ENCODE data around the gene GPRIN1. TPM values are rescaled to one million over a fixed set of nuclear protein-coding genes. Genes with fewer than 3 reads are reported as not detected.
"Not testable (repeated sequence)": the region's sequence is repeated elsewhere in the genome, so short reads cannot be mapped to it uniquely, and the experiment has no call there.

The GPRIN1 gene
- total and polyA plus RNA-seq, 3 donors from 2014 or later, result 2.5 to 8.4 (median 5.7) TPM

GRCh38 chr5:176594554-176594953, 15.4 kb downstream of the GPRIN1 start:
- Histone ChIP-seq H3K4me3 (no peak overlapping the region), H3K27me3 (no peaks in the 10 kb centered on the region), H3K9me3 (no peaks in the 10 kb centered on the region), H3K36me3 (ENCODE audit: low read depth, missing control alignments) (no peaks in the 10 kb centered on the region), H3K4me1 (no peaks in the 10 kb centered on the region), H3K27ac (no peak overlapping the region)
- no peak for TF ChIP-seq POLR2A (IDR thresholded peaks at IDR 0.05)
- no peak for TF ChIP-seq CTCF (IDR thresholded peaks at IDR 0.05)
- WGBS, 2 donors, result 90 to 94% methylated on average over 5 to 8 of the region's 8 CpGs
- intact Hi-C loops (cut with DNase I; ENCODE audit: low total_unique reads), result no loop called here
- DNase-seq, result no peak

- no peak overlapping the region for H3K4me3 ChIP-seq
- 92 to 93% methylated on average over 8 to 12 of the region's 12 CpGs for WGBS, 2 donors
- H3K27me3 ChIP-seq, result no peaks in the 10 kb centered on the region
- no peak for DNase-seq
- H3K27ac ChIP-seq, result no peak overlapping the region
- TF ChIP-seq CTCF (IDR thresholded peaks at IDR 0.05), result no peak
- no peak for TF ChIP-seq POLR2A (IDR thresholded peaks at IDR 0.05)
- no peaks in the 10 kb centered on the region for H3K4me1 ChIP-seq
- H3K9me3 ChIP-seq, result no peaks in the 10 kb centered on the region
- intact Hi-C loops (cut with DNase I; ENCODE audit: low total_unique reads), result no loop called here
- no peaks in the 10 kb centered on the region for H3K36me3 ChIP-seq (ENCODE audit: low read depth, missing control alignments)
Measured at GRCh38 chr5:176593273-176593869, 16.6 kb downstream of the GPRIN1 start.

DNA sequence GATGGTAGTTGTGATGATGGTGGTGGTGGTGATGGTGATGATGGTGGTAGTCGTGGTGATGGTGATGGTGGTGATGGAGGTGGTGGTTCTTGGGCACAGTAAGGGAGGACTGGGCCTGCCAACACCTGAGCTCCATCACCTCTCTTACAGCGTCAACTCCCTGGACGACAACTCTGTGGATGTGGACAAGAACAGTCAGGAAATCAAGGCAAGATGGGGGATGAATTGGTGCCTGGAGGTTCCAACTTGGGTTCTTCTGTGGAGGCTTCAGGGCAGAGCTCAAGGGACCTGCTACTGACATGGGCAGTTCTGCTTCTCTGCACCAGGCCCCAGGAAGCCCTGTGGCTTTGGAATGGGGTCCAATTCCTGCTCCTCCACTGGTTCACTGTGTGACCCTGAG, 17.4 kb downstream of the GPRIN1 start:
- Histone ChIP-seq H3K4me3 (no peak overlapping the region), H3K9me3 (no peaks in the 10 kb centered on the region), H3K27ac (no peak overlapping the region), H3K36me3 (ENCODE audit: low read depth, missing control alignments) (no peaks in the 10 kb centered on the region), H3K4me1 (no peaks in the 10 kb centered on the region), H3K27me3 (no peaks in the 10 kb centered on the region)
- intact Hi-C loops (cut with DNase I; ENCODE audit: low total_unique reads), result no loop called here
- no peak for DNase-seq
- WGBS, 2 donors, result 92 to 93% methylated on average over 3 of the region's 3 CpGs
- TF ChIP-seq POLR2A (IDR thresholded peaks at IDR 0.05), result no peak
- TF ChIP-seq CTCF (IDR thresholded peaks at IDR 0.05), result no peak

DNA sequence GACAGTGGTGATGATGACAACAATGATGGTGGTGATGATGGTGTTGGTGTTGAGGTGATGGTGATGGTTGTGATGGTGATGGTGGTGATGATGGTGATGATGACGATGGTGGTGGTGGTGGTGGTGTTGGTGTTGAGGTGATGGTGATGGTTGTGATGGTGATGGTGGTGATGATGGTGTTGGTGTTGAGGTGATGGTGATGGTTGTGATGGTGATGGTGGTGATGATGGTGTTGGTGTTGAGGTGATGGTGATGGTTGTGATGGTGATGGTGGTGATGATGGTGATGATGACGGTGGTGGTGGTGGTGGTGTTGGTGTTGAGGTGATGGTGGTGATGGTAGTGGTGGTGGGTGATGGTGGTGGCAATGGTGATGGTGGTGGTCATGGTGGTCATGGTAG, 18.3 kb downstream of the GPRIN1 start:
- H3K27me3 ChIP-seq; H3K9me3 ChIP-seq; DNase-seq; H3K27ac ChIP-seq; intact Hi-C loops (cut with DNase I; ENCODE audit: low total_unique reads); H3K4me3 ChIP-seq; H3K36me3 ChIP-seq (ENCODE audit: low read depth, missing control alignments); H3K4me1 ChIP-seq: not testable (repeated sequence)
- WGBS, 2 donors, result 13 to 25% methylated on average over 2 of the region's 2 CpGs

GRCh38 chr5:176590035-176590717, 19.8 kb downstream of the GPRIN1 start:
- no peak overlapping the region for H3K27ac ChIP-seq
- no peak for DNase-seq
- no peaks in the 10 kb centered on the region for H3K4me1 ChIP-seq
- intact Hi-C loops (cut with DNase I; ENCODE audit: low total_unique reads), result no loop called here
- no peak overlapping the region for H3K4me3 ChIP-seq
- 86 to 88% methylated on average over 12 to 17 of the region's 17 CpGs for WGBS, 2 donors
- no peaks in the 10 kb centered on the region for H3K27me3 ChIP-seq
- TF ChIP-seq CTCF (IDR thresholded peaks at IDR 0.05) (no peak), POLR2A (IDR thresholded peaks at IDR 0.05) (no peak)
- H3K9me3 ChIP-seq, result no peaks in the 10 kb centered on the region
- H3K36me3 ChIP-seq (ENCODE audit: low read depth, missing control alignments), result no peaks in the 10 kb centered on the region

Measured in testis (tissue), 3 donors.